ENCODE data around the gene HS2ST1.
"Not testable (repeated sequence)": the region's sequence is repeated elsewhere in the genome, so short reads cannot be mapped to it uniquely, and the experiment has no call there.

HS2ST1 gene

DNA sequence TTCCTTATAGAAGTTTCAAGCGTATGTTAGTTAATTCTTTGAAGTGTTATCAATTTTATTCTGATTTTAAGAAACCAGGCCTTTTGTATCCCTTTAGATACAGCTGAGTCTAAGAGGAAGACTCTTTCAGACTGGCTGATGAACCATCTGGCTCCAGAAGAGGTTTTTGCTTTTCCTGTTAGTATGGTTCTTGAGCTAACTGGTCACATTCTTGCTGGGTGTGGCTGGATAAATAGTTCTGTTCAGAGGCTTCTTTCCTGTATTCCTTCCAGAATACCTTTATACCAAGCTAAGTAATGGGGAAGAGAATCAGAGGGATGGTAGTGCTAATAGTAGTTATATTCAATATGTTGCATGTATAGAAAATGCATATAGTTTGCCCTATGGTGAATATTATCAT lies 12.4 kb downstream of the HS2ST1 start:
- no peak for FAIRE-seq

DNA sequence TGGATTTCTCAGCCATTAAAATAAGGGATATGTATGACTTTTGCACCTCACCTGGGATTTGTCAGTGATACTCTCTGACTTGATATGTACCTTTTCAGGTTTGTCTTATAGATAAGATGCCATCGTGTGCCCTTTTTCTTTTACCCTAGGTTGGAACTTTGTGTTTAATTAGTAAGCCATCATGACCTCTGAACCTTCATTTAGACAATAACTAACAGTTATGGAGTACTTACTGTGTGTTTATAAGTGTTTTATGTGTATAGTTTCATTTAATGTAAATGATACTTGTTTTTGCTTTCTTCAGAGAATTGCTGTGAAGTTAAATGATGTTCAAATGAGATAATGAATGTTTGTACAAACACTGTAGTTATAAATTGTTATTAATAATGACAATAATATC lies 14.4 kb downstream of the HS2ST1 start:
- no peak for FAIRE-seq

DNA sequence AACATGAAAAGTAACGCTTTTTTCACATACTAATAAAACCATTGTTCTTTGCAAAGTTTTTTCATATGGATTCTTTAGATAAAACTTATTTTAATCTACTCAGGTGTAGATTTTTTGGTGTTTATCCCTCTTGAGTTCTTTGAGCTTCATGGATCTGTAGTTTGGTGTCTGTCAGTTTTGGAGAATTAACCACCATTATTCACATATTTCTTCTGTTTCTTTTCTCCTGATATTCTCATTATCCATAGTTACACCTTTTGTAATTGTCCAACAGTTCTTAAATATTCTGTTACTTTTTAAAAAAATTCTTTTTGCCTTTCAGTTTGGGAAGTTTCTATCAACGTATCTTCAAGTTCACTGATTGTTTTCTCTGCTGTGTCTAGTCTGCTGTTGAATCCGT lies 18.6 kb downstream of the HS2ST1 start:
- FAIRE-seq: no peak

- FAIRE-seq: no peak
Measured at GRCh38 chr1:86933562-86934377, 19.3 kb downstream of the HS2ST1 start.

DNA sequence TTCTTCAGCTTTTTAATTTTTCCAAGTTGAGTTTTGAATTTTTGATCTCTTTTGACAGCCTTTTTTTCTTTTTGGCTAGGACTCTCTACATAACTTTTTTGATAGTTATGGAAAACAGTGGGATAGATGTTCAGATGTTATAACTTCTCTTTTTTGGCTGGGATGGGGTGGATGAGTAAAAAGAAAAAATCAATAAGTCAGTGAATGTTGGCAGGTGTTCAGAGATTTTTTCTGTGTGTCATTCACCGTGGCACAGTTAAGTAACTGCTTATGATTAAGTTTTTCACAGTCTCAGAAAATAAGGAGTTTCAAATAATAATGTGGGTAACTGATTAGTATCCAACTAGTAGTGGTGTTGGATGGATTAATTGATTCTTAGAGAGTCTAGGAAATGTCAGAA lies 24.0 kb downstream of the HS2ST1 start:
- no peak for FAIRE-seq

DNA sequence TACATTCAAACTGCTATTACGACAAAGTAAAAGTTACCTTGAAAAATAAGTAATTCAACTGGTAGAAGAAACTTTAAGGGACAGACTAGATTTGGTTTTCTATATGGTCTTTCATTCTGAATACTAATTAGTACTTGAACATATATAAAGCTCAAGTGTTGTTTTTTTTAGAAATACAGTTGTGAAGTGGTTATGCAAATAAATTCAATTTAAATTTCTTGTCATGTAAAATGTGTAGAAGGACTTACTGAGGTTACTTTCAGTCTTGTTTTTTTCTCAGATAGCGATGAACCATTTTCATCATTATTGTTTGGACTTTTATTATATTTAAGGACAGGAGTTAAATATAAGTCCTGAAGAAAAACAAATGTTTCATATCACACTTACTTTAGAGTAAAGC lies 24.4 kb downstream of the HS2ST1 start:
- FAIRE-seq: peak; percentile 17

- FAIRE-seq: no peak
Measured at GRCh38 chr1:86939406-86939805, 25.0 kb downstream of the HS2ST1 start.

GRCh38 chr1:86940599-86940998 lies 26.2 kb downstream of the HS2ST1 start:
- no peak for FAIRE-seq

DNA sequence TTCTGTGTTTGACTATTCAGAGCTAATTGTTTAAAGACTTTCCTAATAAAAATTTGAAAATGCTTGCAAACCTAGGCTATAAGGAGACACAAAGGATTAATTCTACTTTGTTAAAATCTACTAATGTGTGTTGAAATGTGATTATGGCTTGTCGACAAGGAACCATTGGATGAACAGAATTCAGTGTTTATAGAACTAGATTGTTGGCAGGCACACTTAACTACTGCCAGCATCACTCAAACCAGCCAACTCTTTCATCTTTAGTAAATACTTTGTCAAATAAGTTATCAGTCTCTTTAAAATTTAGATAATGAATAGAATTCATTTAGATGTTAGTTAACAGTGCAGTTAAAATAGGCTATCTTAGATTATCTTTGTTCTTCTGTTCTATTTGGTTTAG lies 27.6 kb downstream of the HS2ST1 start:
- FAIRE-seq: no peak

GRCh38 chr1:86942743-86943142 lies 28.3 kb downstream of the HS2ST1 start:
- peak; percentile 64 for FAIRE-seq

- FAIRE-seq: no peak
Measured at GRCh38 chr1:86948212-86948611, 33.8 kb downstream of the HS2ST1 start.

DNA sequence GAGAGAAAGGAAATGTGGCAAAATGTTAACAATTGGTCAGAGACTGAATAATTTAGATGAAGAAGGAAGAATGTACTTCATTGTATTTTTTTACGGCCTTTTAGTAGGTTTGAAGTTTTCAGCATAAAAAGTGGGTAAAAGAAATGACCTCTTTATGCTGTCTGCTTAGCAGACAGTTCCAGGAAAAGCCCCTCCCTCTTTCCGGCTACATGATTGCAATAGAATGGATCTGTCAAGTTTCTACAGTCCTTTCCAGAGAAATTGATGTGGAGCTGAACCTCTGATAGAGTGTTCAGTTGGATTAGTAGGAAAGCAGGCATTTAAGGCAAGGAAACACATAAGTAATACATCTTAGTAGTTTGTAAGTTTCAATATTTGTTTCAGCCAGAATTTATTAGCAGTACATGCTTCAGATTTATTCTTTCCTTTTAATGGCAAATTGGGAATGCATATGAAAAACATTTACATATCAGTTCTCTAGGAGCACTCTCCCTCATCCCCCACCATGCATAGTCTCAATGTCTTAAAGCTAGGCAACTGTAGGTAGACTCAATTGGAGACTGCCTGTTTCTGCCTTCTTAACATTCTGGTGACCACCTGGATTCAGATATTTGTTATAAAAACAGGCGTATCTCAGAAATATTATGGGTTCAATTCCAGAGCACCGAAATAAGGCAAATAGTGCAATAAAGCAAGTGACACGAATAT lies 36.4 kb downstream of the HS2ST1 start:
- no peak for FAIRE-seq

- FAIRE-seq: no peak
Measured at GRCh38 chr1:86951430-86951829, 37.0 kb downstream of the HS2ST1 start.

GRCh38 chr1:86953167-86953566 lies 38.7 kb downstream of the HS2ST1 start:
- FAIRE-seq: no peak

GRCh38 chr1:86955678-86956077 lies 41.2 kb downstream of the HS2ST1 start:
- FAIRE-seq: no peak

GRCh38 chr1:86956221-86956620 lies 41.8 kb downstream of the HS2ST1 start:
- FAIRE-seq: no peak

DNA sequence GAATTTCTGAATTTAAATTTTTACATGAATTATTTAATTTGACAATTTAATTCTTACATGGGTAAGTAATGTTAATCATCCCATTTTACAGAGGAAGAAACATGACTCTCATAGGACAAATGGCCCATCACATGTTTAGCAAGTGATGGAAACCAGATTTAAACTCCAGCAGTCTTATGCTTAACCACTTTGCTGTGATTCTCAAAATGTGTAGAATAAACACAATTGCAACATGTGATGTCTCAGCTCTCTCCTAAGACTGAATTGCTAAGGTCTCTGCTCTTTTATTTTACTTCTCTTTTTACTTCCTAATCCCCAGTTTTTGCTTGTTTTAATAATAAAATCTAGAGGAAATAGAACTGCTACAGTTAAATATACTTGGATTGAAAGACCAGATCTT lies 42.8 kb downstream of the HS2ST1 start:
- FAIRE-seq: no peak

GRCh38 chr1:86960548-86960947 lies 46.1 kb downstream of the HS2ST1 start:
- FAIRE-seq: no peak

- FAIRE-seq: not testable (repeated sequence)
Measured at GRCh38 chr1:86963841-86964240, 49.4 kb downstream of the HS2ST1 start.

DNA sequence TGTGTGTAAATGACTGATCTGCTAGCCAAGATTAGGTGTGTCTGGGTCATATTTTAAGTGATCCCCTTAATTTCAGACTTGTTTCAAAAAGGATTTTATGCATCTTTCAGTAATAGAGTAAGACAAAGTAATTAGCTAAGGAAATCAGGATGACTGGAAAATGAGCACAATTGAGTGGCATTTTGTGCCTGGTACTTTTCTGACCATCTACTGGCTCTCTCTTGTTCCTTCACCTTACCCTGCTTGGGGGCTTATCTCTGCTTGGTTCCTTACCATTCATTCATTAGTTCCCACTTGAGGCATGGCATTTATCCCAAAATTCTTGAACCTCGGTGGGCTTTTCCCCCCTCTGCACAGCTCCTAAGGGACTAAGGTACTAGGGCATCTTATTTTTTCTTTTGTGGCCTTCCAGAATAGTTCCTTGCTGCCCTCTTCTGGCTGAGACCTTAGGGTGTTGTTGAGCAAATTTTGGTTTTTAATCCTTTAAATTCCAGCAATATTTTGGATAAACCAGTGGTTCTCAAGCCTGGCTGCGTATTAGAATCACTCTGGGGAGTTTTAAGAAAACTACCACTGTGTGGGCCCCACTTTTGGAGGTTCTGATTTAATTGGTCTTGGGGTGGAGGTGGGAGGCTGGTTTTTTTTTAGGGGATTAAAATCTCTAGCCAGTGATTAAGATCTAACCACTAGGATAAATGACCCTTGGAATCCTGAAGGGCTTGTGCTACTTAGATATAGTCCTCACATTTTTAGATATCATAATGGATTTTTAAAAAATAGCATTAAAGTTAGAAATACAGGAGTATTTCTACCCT lies 50.8 kb downstream of the HS2ST1 start:
- peak; percentile 59 for FAIRE-seq

GRCh38 chr1:86965827-86966182 lies 51.4 kb downstream of the HS2ST1 start:
- FAIRE-seq: no peak

DNA sequence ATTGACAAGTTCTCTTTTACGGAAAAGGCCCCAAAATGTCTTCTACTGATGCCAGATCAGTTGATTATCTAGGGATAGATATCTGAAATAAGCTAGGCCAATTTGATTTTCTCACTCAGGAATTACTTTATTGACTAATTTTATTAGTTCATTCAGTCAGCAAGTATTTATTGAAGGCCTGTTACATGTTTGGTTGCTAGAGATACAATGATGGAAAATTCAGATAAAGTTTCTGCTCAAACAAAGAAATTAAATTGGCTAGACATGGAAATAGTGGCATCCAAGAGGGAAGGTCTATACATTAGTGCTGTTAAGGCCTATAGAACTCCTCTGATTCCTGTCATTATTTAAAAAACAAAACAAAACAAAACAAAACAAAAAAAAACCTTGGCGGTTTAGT lies 56.5 kb downstream of the HS2ST1 start:
- FAIRE-seq: no peak

DNA sequence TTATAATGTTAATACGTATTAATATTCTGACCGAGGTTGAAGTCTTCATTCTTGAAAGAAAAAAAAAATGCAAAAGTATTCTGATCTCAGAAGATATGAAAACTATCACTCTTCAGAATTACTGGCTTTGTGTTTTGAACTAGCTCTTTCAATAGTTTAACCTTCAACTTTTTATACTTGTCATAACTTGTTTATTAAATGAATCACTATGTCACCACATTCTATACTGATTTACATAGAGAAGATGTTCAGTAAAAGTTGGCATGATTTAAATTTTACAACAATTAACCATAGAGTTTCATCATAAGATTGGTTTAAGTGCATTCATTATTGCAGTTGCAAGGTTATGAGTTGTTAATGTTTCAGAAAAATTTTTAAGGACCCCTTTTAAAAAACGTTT lies 57.3 kb downstream of the HS2ST1 start:
- peak; percentile 67 for FAIRE-seq

- no peak for FAIRE-seq
Measured at GRCh38 chr1:86972262-86972661, 57.8 kb downstream of the HS2ST1 start.
